OCI-LY7 (cell line): ENCODE measurements around the gene CDK5R1.

Source experiments
- CTCF ChIP-seq: fragments of 200-600 bp; sonication (generic); conservative IDR thresholded peaks from 2 replicates; pipeline ENCODE4 v1.5.1; 2014; ENCODE audit warnings: mild to moderate bottlenecking, antibody characterized with exemption, low read length, moderate library complexity, mixed read lengths
- EZH2phosphoT487 ChIP-seq: fragments of 200-600 bp; sonication (generic); IDR thresholded peaks from 2 replicates; pipeline ENCODE4 v1.6.1; 2018; ENCODE audit warnings: low read depth, borderline replicate concordance, mild to moderate bottlenecking, mixed run types, antibody characterized with exemption, low read length, moderate library complexity, mixed read lengths

GRCh38 chr17:32508926-32509325 lies 22.1 kb downstream of the CDK5R1 start:
- TF ChIP-seq CTCF (no peak), EZH2phosphoT487 (no peak)
